OCI-LY7 (cell line): ENCODE data around the gene RAX.

Experiments
- CTCF ChIP-seq: fragments of 200-600 bp; sonication (generic); conservative IDR thresholded peaks from 2 replicates; pipeline ENCODE4 v1.5.1; 2014; ENCODE audit warnings: mild to moderate bottlenecking, antibody characterized with exemption, low read length, moderate library complexity, mixed read lengths
- EZH2phosphoT487 ChIP-seq: fragments of 200-600 bp; sonication (generic); IDR thresholded peaks from 2 replicates; pipeline ENCODE4 v1.6.1; 2018; ENCODE audit warnings: low read depth, borderline replicate concordance, mild to moderate bottlenecking, mixed run types, antibody characterized with exemption, low read length, moderate library complexity, mixed read lengths

- TF ChIP-seq CTCF (no peak), EZH2phosphoT487 (no peak)
Measured at GRCh38 chr18:59219672-59220163, 53.5 kb downstream of the RAX start, which contains the start of gene GRP.
